ENCODE measurements around the gene EIF4G1. TPM values are rescaled to one million over a fixed set of nuclear protein-coding genes. Genes with fewer than 3 reads are reported as not detected.

The EIF4G1 gene
- total and polyA plus RNA-seq, 5 donors = 203 to 301 (median 245) TPM

DNA sequence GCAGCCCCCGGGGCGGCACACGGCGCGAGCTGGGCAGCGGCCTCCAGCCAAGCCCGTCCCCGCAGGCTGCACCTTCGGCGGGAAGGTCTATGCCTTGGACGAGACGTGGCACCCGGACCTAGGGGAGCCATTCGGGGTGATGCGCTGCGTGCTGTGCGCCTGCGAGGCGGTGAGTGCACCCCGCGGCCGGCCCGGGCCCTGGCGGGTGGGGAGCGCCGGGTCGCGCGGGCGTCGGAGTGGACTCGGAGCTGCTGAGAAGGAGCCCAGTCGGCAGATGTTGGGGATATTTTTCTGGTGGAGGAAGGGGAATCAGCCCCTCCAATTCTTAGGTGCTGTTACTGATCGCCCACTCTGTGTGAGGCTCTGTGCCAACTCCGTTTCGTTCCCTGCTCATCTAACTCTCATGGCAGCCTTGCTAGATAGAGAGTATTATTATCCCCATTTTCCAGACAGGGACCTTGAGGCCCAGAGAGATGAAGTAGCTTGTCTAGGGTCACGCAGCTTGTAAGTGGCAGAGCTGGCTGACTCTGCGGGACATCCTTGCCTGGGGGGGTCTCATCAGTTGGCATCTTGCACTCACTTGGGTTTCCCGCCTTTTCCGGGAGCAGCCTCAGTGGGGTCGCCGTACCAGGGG is 66.3 kb downstream of the EIF4G1 start:
- Histone ChIP-seq H3K4me3 (ENCODE audit: low read length) (peak overlapping the region; percentile 91), H3K27ac (ENCODE audit: low read length) (peak overlapping the region; percentile 3), H3K9me3 (ENCODE audit: control insufficient read depth, low read length) (no peaks in the 10 kb centered on the region), H3K27me3 (ENCODE audit: control insufficient read depth, insufficient read depth) (no peaks in the 10 kb centered on the region), H3K4me1 (ENCODE audit: control insufficient read depth, insufficient read depth, low read length) (peaks cover 2% of the 10 kb centered on the region)
- DNase-seq = no peak
- no peak for ATAC-seq
- WGBS = 3% methylated on average over 42 of the region's 42 CpGs
- intact Hi-C loops (cut with DNase I) = loop anchor here in 1 of 4 donors (10.0 kb wide), 1 partner anchor 394 kb away; no protein-coding TSS in a partner anchor

DNA sequence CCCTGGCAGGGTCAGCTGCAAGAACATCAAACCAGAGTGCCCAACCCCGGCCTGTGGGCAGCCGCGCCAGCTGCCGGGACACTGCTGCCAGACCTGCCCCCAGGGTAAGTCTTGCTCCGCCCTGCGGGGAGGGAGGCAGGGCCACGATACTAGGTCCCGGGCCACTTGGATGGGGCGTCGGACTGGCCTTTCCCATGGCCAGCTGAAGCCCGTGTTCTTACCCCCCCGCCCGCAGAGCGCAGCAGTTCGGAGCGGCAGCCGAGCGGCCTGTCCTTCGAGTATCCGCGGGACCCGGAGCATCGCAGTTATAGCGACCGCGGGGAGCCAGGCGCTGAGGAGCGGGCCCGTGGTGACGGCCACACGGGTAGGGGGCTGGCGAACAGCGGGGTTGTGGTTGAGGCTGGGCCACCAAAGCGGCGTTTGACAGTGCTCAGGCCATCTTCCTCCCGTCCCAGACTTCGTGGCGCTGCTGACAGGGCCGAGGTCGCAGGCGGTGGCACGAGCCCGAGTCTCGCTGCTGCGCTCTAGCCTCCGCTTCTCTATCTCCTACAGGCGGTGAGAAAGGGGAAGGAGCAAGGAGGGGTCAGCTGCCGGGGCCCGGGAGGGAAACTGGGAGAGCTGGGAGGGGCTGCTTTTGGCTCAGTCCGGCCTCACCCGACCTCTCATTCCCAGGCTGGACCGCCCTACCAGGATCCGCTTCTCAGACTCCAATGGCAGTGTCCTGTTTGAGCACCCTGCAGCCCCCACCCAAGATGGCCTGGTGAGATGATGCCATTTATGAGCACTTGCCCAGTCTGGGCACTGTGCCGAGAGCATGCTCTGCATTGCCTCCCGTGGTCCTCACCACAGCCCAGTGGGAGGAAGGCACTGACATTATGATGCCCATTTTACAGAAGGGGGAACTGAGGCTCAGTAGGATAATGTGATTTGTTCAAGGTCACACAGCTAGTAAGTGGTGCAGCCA is 67.1 kb downstream of the EIF4G1 start:
- H3K27me3 ChIP-seq (ENCODE audit: control insufficient read depth, insufficient read depth) = no peaks in the 10 kb centered on the region
- DNase-seq (peak; percentile 67 to 87 (median 84)), ATAC-seq (peak; percentile 56 to 63)
- peaks cover 2% of the 10 kb centered on the region for H3K4me1 ChIP-seq (ENCODE audit: control insufficient read depth, insufficient read depth, low read length)
- peak overlapping the region; percentile 7 for H3K27ac ChIP-seq (ENCODE audit: low read length)
- peak overlapping the region; percentile 91 for H3K4me3 ChIP-seq (ENCODE audit: low read length)
- WGBS = 5% methylated on average over 55 of the region's 55 CpGs
- H3K9me3 ChIP-seq (ENCODE audit: control insufficient read depth, low read length) = no peaks in the 10 kb centered on the region
- intact Hi-C loops (cut with DNase I) = loop anchor here in 1 of 4 donors (10.0 kb wide), 1 partner anchor 393 kb away; no protein-coding TSS in a partner anchor

DNA sequence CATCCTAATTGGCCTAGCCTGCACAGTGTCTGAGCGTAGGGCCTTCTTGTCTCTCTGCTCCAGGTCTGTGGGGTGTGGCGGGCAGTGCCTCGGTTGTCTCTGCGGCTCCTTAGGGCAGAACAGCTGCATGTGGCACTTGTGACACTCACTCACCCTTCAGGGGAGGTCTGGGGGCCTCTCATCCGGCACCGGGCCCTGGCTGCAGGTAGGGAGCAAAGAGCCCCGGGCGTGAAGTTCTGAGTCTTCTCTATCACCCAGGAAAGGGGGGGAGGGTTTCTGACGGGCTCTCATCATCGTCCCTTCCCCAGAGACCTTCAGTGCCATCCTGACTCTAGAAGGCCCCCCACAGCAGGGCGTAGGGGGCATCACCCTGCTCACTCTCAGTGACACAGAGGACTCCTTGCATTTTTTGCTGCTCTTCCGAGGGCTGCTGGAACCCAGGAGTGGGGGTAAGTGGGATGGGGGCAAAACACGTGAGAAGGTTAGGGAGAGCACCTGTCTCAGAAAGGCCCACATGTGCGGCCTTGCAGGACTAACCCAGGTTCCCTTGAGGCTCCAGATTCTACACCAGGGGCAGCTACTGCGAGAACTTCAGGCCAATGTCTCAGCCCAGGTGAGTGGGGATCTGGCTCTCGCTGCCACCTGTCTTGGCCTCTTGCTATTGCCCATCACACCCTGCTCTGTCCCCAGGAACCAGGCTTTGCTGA is 68.1 kb downstream of the EIF4G1 start:
- intact Hi-C loops (cut with DNase I) = loop anchor here in 1 of 4 donors (10.0 kb wide), 1 partner anchor 392 kb away; no protein-coding TSS in a partner anchor
- Histone ChIP-seq H3K27me3 (ENCODE audit: control insufficient read depth, insufficient read depth) (no peaks in the 10 kb centered on the region), H3K9me3 (ENCODE audit: control insufficient read depth, low read length) (no peaks in the 10 kb centered on the region), H3K4me3 (ENCODE audit: low read length) (no peak overlapping the region), H3K27ac (ENCODE audit: low read length) (no peak overlapping the region), H3K4me1 (ENCODE audit: control insufficient read depth, insufficient read depth, low read length) (peaks cover 2% of the 10 kb centered on the region)
- 92% methylated on average over 16 of the region's 16 CpGs for WGBS
- ATAC-seq (no peak), DNase-seq (no peak)

DNA sequence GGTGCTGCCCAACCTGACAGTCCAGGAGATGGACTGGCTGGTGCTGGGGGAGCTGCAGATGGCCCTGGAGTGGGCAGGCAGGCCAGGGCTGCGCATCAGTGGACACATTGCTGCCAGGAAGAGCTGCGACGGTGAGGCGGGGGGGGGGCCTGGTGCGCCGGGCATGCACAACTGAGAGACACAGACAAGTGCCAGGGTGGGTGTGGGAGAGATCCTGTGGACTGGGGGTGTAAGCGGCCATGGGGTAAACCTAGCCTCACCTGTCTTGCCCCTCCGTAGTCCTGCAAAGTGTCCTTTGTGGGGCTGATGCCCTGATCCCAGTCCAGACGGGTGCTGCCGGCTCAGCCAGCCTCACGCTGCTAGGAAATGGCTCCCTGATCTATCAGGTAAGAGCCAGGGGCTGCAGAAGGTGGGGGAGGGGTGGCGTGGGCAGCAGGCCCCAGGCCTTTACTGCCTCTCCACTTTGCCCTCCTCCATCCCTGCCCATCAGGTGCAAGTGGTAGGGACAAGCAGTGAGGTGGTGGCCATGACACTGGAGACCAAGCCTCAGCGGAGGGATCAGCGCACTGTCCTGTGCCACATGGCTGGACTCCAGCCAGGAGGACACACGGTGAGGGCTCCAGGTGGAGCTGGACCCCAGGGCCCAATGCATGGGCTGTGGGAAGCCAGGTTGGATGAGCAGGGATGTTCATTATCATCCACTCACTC is 68.8 kb downstream of the EIF4G1 start:
- Histone ChIP-seq H3K4me3 (ENCODE audit: low read length) (no peak overlapping the region), H3K4me1 (ENCODE audit: control insufficient read depth, insufficient read depth, low read length) (peaks cover 2% of the 10 kb centered on the region), H3K9me3 (ENCODE audit: control insufficient read depth, low read length) (no peaks in the 10 kb centered on the region), H3K27ac (ENCODE audit: low read length) (no peak overlapping the region), H3K27me3 (ENCODE audit: control insufficient read depth, insufficient read depth) (no peaks in the 10 kb centered on the region)
- DNase-seq (no peak), ATAC-seq (no peak)
- intact Hi-C loops (cut with DNase I) = loop anchor here in 1 of 4 donors (10.0 kb wide), 1 partner anchor 392 kb away; no protein-coding TSS in a partner anchor
- WGBS = 91% methylated on average over 15 of the region's 15 CpGs

DNA sequence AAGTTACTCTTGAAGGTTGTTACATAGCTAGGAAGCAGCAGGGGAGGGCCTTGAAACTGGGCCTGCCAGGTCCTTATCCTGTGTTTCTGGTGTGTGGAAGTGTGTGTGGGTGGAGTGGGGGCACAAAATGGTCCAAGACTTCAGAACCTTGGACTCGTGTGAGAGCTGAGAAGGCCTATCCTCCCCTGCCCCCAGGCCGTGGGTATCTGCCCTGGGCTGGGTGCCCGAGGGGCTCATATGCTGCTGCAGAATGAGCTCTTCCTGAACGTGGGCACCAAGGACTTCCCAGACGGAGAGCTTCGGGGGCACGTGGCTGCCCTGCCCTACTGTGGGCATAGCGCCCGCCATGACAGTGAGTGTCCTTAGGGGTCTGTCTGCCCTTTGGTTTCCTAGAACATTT is 69.9 kb downstream of the EIF4G1 start:
- intact Hi-C loops (cut with DNase I) = loop anchor here in 1 of 4 donors (10.0 kb wide), 1 partner anchor 390 kb away; no protein-coding TSS in a partner anchor
- Histone ChIP-seq H3K4me3 (ENCODE audit: low read length) (no peak overlapping the region), H3K4me1 (ENCODE audit: control insufficient read depth, insufficient read depth, low read length) (peaks cover 2% of the 10 kb centered on the region), H3K27me3 (ENCODE audit: control insufficient read depth, insufficient read depth) (no peaks in the 10 kb centered on the region), H3K27ac (ENCODE audit: low read length) (no peak overlapping the region), H3K9me3 (ENCODE audit: control insufficient read depth, low read length) (no peaks in the 10 kb centered on the region)
- no peak for DNase-seq
- no peak for ATAC-seq
- 85% methylated on average over 9 of the region's 9 CpGs for WGBS

Other genes starting within 250 kb of the EIF4G1 start
- gene HTR3E, start 217.5 kb upstream of the EIF4G1 start, total RNA-seq = not detected
- not detected for gene HTR3E, start 217.5 kb upstream of the EIF4G1 start, polyA plus RNA-seq
- 10 to 100 TPM; 30.8 to 34.5 (median 33.0) TPM for gene EIF2B5, start 179.2 kb upstream of the EIF4G1 start, total RNA-seq
- 28.3 TPM for gene EIF2B5, start 179.2 kb upstream of the EIF4G1 start, polyA plus RNA-seq
- gene DVL3, start 159.2 kb upstream of the EIF4G1 start, total RNA-seq = 10 to 100 TPM; 61.1 to 67.4 (median 65.3) TPM
- gene DVL3, start 159.2 kb upstream of the EIF4G1 start, polyA plus RNA-seq = 39.8 TPM
- 100 to 1,000 TPM; 271 to 340 (median 329) TPM for gene AP2M1, start 139.8 kb upstream of the EIF4G1 start, total RNA-seq
- gene AP2M1, start 139.8 kb upstream of the EIF4G1 start, polyA plus RNA-seq = 330 TPM
- gene ABCF3, start 128.4 kb upstream of the EIF4G1 start, total RNA-seq = 10 to 100 TPM; 59.2 to 72.9 (median 63.5) TPM
- gene ABCF3, start 128.4 kb upstream of the EIF4G1 start, polyA plus RNA-seq = 50.9 TPM
- not detected for gene VWA5B2, start 85.0 kb upstream of the EIF4G1 start, total RNA-seq
- 0.07 TPM for gene VWA5B2, start 85.0 kb upstream of the EIF4G1 start, polyA plus RNA-seq
- 10 to 100 TPM; 17.3 to 23.3 (median 21.6) TPM for gene ALG3, start 65.6 kb upstream of the EIF4G1 start, total RNA-seq
- gene ALG3, start 65.6 kb upstream of the EIF4G1 start, polyA plus RNA-seq = 19.3 TPM
- gene EEF1AKMT4, start 64.9 kb upstream of the EIF4G1 start, total RNA-seq = 1 to 10 TPM; 1.1 to 1.8 (median 1.3) TPM
- gene EEF1AKMT4, start 64.9 kb upstream of the EIF4G1 start, polyA plus RNA-seq = 1.7 TPM
- gene CAMK2N2, start 53.1 kb upstream of the EIF4G1 start, total RNA-seq = under 1 TPM in 1 of 4 donors, not detected in 3; 0.50 TPM
- 0.07 TPM for gene CAMK2N2, start 53.1 kb upstream of the EIF4G1 start, polyA plus RNA-seq
- gene ECE2, start 38.6 kb upstream of the EIF4G1 start, total RNA-seq = 1 to 10 TPM; 1.2 to 6.6 (median 3.6) TPM
- 2.6 TPM for gene ECE2, start 38.6 kb upstream of the EIF4G1 start, polyA plus RNA-seq
- gene PSMD2, start 15.4 kb upstream of the EIF4G1 start, total RNA-seq = 100 to 1,000 TPM; 198 to 230 (median 227) TPM
- gene PSMD2, start 15.4 kb upstream of the EIF4G1 start, polyA plus RNA-seq = 161 TPM
- 10 to 100 TPM; 26.5 to 41.1 (median 33.6) TPM for gene FAM131A, start 23.0 kb downstream of the EIF4G1 start, total RNA-seq
- 34.3 TPM for gene FAM131A, start 23.0 kb downstream of the EIF4G1 start, polyA plus RNA-seq
- 1 to 10 TPM; 2.0 to 4.9 (median 3.6) TPM for gene CLCN2, start 47.0 kb downstream of the EIF4G1 start, total RNA-seq
- 2.7 TPM for gene CLCN2, start 47.0 kb downstream of the EIF4G1 start, polyA plus RNA-seq
- gene POLR2H, start 47.1 kb downstream of the EIF4G1 start, total RNA-seq = 10 to 100 TPM; 24.4 to 32.9 (median 30.1) TPM
- 37.6 TPM for gene POLR2H, start 47.1 kb downstream of the EIF4G1 start, polyA plus RNA-seq
- under 1 TPM; 0.23 to 0.47 (median 0.29) TPM for gene THPO, start 63.6 kb downstream of the EIF4G1 start, total RNA-seq
- gene THPO, start 63.6 kb downstream of the EIF4G1 start, polyA plus RNA-seq = 0.34 TPM
- gene CHRD, start 65.4 kb downstream of the EIF4G1 start, total RNA-seq = 10 to 100 TPM in 3 of 4 donors, 1 to 10 TPM in 1; 8.6 to 11.3 (median 10.4) TPM
- gene CHRD, start 65.4 kb downstream of the EIF4G1 start, polyA plus RNA-seq = 12.1 TPM
- gene EPHB3, start 247.2 kb downstream of the EIF4G1 start, total RNA-seq = 1 to 10 TPM; 1.3 to 3.4 (median 2.9) TPM
- gene EPHB3, start 247.2 kb downstream of the EIF4G1 start, polyA plus RNA-seq = 0.52 TPM

All from right cardiac atrium (tissue), 5 donors.